ENCODE data around the gene PDHA1.

The PDHA1 gene

DNA sequence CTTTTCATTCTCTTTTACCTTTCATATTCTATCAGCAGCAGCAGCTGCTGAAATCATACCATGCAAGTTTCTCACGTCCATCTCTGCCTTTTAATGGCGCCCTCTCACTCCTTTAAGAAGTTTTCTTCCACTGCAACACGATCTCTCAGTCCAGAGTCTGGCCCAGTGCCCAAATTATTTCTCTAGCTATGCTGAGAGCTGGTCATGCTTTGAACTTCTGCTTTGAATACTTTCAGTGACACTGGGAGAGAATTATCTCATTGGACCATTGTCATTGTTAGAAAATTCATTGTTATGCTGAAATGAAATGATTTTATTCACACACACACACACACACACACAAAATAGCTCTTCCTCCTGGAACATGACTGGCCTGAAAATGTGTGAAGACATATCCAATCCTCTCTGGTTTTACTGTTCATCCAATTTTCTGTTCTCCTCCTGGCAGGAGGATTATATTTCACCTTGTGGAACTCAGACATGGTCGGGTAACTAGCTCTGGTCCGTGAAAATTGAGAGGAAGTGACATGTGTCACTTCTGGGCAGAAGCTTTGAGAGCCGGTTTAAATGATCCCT lies 1.3 kb upstream of the PDHA1 start:
- no peak for DNase-seq (ENCODE audit: low spot score)
- no peak overlapping the region for H3K27ac ChIP-seq
- H3K4me3 ChIP-seq: no peak overlapping the region
- TF ChIP-seq CTCF (IDR thresholded peaks at IDR 0.05): no peak

DNA sequence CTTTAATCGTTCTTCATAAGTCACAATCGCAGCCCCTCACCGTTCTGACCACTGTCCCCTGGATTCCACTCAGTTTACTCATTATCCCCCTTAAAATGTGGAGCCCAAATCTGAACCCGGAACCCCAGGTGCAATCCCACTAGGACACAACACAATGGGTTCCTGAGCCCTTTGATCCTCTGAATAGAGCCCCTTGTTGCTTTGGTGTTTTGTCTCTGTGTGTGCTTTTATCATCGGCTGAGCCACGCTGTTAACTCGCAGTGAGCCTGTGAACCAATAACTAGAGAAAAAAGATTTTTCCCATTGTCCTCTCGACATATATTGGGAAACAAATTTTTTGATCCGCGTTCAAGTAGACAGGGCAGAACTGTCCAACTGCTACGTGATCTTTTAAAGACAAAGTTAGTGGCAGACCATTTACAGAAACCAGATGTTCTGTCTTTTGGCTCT lies 617 bp upstream of the PDHA1 start:
- TF ChIP-seq CTCF (IDR thresholded peaks at IDR 0.05): no peak
- no peak for DNase-seq (ENCODE audit: low spot score)
- peak overlapping the region in 1 of 2 donors; percentile 83 for H3K27ac ChIP-seq
- peak overlapping the region; percentile 76 for H3K4me3 ChIP-seq

DNA sequence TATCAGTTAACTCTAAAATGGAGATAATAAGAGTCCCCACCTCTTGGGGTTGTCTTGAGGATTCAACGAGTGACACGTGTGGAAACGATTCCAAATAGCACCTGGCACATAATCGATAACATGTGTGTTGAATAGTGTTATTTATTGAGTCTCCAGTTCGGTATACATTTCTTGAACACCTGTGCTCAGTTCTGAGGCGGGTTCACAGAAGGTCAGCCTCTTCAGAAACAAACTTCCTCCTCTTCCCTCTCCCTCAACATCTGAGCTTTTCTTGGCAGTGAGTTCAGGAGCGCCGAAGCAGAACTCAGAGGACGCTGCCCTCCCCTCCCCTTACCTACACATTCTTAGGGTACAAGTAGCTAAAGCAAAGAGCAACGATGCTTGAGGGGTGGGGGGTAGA lies 934 bp downstream of the PDHA1 start:
- TF ChIP-seq CTCF (IDR thresholded peaks at IDR 0.05): no peak
- H3K27ac ChIP-seq: no peak overlapping the region
- peak overlapping the region; percentile 76 for H3K4me3 ChIP-seq

DNA sequence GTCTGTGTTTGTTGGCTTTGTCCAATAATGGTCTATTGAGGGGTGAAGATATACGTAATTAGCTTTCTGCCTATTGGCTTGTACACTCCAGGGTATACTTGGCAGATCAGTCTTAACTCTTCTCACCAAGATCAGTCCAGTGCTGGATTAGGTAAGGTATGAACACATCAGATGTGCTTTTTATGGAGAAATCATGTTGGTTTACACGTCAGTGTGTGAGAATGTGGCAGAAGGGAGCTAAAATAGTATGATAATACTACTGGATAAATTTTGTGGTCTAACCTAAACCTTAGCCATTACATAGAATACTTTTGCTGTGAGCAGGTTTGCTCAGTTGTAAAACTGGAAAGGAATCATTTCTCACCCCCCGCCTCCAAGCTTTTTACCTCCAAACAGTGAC lies 4.2 kb downstream of the PDHA1 start:
- no peak overlapping the region for H3K4me3 ChIP-seq
- TF ChIP-seq CTCF (IDR thresholded peaks at IDR 0.05): no peak
- no peak overlapping the region for H3K27ac ChIP-seq
- DNase-seq (ENCODE audit: low spot score): no peak

More for the DNA sequence above, 934 bp downstream of the PDHA1 start:
- no peak for DNase-seq (ENCODE audit: low spot score)

GRCh38 chrX:19349264-19349663 lies 5.5 kb downstream of the PDHA1 start:
- DNase-seq (ENCODE audit: low spot score): no peak
- Histone ChIP-seq H3K4me3 (no peak overlapping the region), H3K27ac (no peak overlapping the region)
- TF ChIP-seq CTCF (IDR thresholded peaks at IDR 0.05): no peak

- TF ChIP-seq CTCF (IDR thresholded peaks at IDR 0.05): no peak
- DNase-seq (ENCODE audit: low spot score): no peak
- no peak overlapping the region for H3K4me3 ChIP-seq
- H3K27ac ChIP-seq: no peak overlapping the region
These were observed 7.2 kb downstream of the PDHA1 start for GRCh38 chrX:19350941-19351384.

GRCh38 chrX:19354625-19355024 lies 10.9 kb downstream of the PDHA1 start:
- Histone ChIP-seq H3K27ac (no peak overlapping the region), H3K4me3 (no peak overlapping the region)
- no peak for DNase-seq (ENCODE audit: low spot score)
- TF ChIP-seq CTCF (IDR thresholded peaks at IDR 0.05): no peak
